ENCODE results near the gene NFYC.

DNA sequence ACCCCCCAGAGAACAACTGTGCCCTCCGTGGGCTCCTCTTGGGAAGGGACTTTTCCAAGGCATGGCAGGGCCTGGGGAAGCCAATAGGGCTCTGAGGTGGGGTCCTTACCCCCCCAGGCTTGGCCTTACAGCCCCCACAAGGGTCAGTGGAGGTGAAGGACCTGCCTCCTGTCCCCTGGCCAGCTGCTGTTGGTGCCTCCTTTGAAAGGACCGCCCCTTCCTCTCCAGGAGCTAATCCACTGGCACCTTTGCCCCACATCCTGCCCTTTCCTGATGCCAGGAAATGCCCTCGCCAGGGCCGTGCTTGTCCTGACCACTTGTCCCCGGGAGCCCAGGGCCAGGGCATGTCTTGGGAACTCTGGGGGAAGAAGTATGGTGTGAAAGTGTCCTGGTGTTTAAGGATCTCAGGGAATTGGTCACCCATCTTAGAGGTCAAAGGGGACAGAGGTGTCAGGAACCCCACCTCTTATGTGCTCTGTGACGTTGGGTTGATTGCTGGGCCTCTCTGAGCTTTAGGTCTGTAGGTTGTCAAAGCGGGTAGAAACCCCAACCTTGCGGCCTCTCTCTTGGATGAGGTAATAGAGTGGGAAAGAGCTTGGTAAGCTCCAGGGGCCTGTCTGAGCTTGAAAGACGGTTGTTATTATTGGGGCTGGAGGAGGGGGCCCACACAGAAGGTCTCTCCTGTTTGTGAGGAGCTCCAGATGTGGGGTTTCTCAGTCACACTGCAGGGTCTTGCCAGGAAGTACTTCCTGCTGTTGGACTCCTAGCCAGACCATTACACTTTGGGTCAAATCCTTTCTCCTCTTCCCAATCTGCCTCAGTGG, 94.9 kb downstream of the NFYC start:
- TF ChIP-seq NR3C1 (CRISPR knock-in tag; conservative IDR thresholded peaks at IDR 0.05; ENCODE audit: low read depth) (no peak), CBFB (CRISPR knock-in tag; IDR thresholded peaks at IDR 0.05; ENCODE audit: low read depth) (no peak), SP1 (CRISPR knock-in tag; conservative IDR thresholded peaks at IDR 0.05) (no peak), ZNF317 (CRISPR knock-in tag; IDR thresholded peaks at IDR 0.05; ENCODE audit: borderline replicate concordance, low read depth) (no peak), ZNF263 (CRISPR knock-in tag; IDR thresholded peaks at IDR 0.05; ENCODE audit: low read depth) (no peak), ZNF138 (CRISPR knock-in tag; conservative IDR thresholded peaks at IDR 0.05) (no peak), ESRRA (CRISPR knock-in tag; IDR thresholded peaks at IDR 0.05; ENCODE audit: borderline replicate concordance) (no peak), TEAD4 (CRISPR knock-in tag; IDR thresholded peaks at IDR 0.05) (no peak), ZNF671 (CRISPR knock-in tag; IDR thresholded peaks at IDR 0.05) (no peak), PRRX2 (CRISPR knock-in tag; IDR thresholded peaks at IDR 0.05) (no peak), USF2 (CRISPR knock-in tag; IDR thresholded peaks at IDR 0.05) (no peak)
- TF ChIP-seq, protein P1, sequence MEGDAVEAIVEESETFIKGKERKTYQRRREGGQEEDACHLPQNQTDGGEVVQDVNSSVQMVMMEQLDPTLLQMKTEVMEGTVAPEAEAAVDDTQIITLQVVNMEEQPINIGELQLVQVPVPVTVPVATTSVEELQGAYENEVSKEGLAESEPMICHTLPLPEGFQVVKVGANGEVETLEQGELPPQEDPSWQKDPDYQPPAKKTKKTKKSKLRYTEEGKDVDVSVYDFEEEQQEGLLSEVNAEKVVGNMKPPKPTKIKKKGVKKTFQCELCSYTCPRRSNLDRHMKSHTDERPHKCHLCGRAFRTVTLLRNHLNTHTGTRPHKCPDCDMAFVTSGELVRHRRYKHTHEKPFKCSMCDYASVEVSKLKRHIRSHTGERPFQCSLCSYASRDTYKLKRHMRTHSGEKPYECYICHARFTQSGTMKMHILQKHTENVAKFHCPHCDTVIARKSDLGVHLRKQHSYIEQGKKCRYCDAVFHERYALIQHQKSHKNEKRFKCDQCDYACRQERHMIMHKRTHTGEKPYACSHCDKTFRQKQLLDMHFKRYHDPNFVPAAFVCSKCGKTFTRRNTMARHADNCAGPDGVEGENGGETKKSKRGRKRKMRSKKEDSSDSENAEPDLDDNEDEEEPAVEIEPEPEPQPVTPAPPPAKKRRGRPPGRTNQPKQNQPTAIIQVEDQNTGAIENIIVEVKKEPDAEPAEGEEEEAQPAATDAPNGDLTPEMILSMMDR (IDR thresholded peaks at IDR 0.05) = no peak
- TF ChIP-seq, protein P2, sequence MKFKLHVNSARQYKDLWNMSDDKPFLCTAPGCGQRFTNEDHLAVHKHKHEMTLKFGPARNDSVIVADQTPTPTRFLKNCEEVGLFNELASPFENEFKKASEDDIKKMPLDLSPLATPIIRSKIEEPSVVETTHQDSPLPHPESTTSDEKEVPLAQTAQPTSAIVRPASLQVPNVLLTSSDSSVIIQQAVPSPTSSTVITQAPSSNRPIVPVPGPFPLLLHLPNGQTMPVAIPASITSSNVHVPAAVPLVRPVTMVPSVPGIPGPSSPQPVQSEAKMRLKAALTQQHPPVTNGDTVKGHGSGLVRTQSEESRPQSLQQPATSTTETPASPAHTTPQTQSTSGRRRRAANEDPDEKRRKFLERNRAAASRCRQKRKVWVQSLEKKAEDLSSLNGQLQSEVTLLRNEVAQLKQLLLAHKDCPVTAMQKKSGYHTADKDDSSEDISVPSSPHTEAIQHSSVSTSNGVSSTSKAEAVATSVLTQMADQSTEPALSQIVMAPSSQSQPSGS (CRISPR knock-in tag; IDR thresholded peaks at IDR 0.05; ENCODE audit: borderline replicate concordance, low read depth) = no peak
